ENCODE measurements around the gene AOPEP.

The AOPEP gene

GRCh38 chr9:95035846-95036245 is 309.3 kb downstream of the AOPEP start:
- no peak overlapping the region for H3K9ac ChIP-seq (ENCODE audit: low read length)
- H3K27me3 ChIP-seq (ENCODE audit: control insufficient read depth, insufficient read depth, low read length): no peaks in the 10 kb centered on the region
- H3K4me3 ChIP-seq (ENCODE audit: low read length): no peak overlapping the region
- H3K4me1 ChIP-seq (ENCODE audit: control insufficient read depth, insufficient read depth, low read length): peaks cover 54% of the 10 kb centered on the region
- H3K27ac ChIP-seq (ENCODE audit: low read depth, low read length): no peak overlapping the region
- H3K36me3 ChIP-seq (ENCODE audit: control insufficient read depth, insufficient read depth, low read length): no peaks in the 10 kb centered on the region

GRCh38 chr9:95036676-95037075 is 310.2 kb downstream of the AOPEP start:
- H3K36me3 ChIP-seq (ENCODE audit: control insufficient read depth, insufficient read depth, low read length): no peaks in the 10 kb centered on the region
- peaks cover 49% of the 10 kb centered on the region for H3K4me1 ChIP-seq (ENCODE audit: control insufficient read depth, insufficient read depth, low read length)
- H3K27me3 ChIP-seq (ENCODE audit: control insufficient read depth, insufficient read depth, low read length): no peaks in the 10 kb centered on the region
- no peak overlapping the region for H3K9ac ChIP-seq (ENCODE audit: low read length)
- peak overlapping the region; percentile 35 for H3K27ac ChIP-seq (ENCODE audit: low read depth, low read length)
- H3K4me3 ChIP-seq (ENCODE audit: low read length): peak overlapping the region; percentile 19

DNA sequence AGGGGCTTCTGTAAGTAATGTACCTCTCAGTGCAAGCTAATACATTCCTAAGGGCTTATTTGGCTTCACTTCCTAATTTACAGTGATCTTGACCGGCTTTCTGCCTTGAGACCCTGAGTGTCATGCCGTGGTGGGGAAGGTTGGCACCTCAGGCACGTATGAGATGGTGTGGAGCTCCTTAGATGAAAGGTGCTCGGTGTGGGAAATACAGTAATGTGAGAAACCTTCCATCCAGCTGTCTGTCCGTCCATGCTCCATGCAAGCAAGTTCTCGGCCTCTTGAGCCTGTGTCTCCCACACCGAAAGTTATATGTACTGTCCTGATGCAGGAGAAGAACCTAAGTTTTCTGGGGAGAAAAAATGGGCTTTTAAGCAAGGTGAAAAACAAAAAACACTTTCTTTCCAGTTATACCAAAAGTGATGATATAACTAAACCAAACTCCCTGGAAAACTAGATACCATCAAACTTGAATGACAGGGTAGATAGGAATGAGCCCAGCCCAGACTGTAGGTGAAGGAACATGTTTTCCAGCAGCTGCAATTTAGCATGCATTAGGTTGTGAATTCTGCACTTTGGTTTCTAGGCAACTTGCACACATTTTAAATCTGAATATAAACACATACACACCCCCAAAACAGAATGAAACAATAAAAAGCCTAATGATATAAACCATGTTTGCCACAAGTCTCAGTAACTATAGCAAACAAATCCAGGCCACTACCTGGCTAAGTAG is 311.5 kb downstream of the AOPEP start:
- no peak overlapping the region for H3K9ac ChIP-seq (ENCODE audit: low read length)

DNA sequence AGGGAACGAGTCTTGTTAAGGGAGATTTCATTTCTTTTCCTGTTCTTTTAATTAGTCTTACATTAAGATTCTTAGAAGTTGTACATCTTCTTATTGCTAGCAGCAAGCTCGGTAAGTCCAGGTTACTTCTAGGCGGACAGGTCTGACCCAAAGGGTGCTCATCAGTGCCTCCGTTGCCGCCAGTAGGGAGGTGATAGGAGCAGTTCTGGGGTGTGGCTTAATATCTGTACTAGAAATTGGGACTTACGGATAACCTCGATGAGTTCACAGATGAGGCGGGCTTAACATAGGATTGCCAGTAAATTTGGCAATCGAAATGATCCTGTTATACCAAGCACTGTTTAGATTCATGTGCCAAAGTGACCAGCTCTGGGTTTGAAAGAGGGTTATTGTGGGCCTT is 312.2 kb downstream of the AOPEP start:
- no peak overlapping the region for H3K4me3 ChIP-seq (ENCODE audit: low read length)
- no peaks in the 10 kb centered on the region for H3K27me3 ChIP-seq (ENCODE audit: control insufficient read depth, insufficient read depth, low read length)
- H3K9ac ChIP-seq (ENCODE audit: low read length): no peak overlapping the region
- H3K27ac ChIP-seq (ENCODE audit: low read depth, low read length): no peak overlapping the region
- peaks cover 31% of the 10 kb centered on the region for H3K4me1 ChIP-seq (ENCODE audit: control insufficient read depth, insufficient read depth, low read length)
- no peaks in the 10 kb centered on the region for H3K36me3 ChIP-seq (ENCODE audit: control insufficient read depth, insufficient read depth, low read length)

More for the DNA sequence above, 311.5 kb downstream of the AOPEP start:
- Histone ChIP-seq H3K36me3 (ENCODE audit: control insufficient read depth, insufficient read depth, low read length) (no peaks in the 10 kb centered on the region), H3K27ac (ENCODE audit: low read depth, low read length) (peak overlapping the region; percentile 35), H3K4me3 (ENCODE audit: low read length) (no peak overlapping the region), H3K4me1 (ENCODE audit: control insufficient read depth, insufficient read depth, low read length) (peaks cover 36% of the 10 kb centered on the region), H3K27me3 (ENCODE audit: control insufficient read depth, insufficient read depth, low read length) (no peaks in the 10 kb centered on the region)

- H3K36me3 ChIP-seq (ENCODE audit: control insufficient read depth, insufficient read depth, low read length): no peaks in the 10 kb centered on the region
- no peak overlapping the region for H3K9ac ChIP-seq (ENCODE audit: low read length)
- peaks cover 37% of the 10 kb centered on the region for H3K4me1 ChIP-seq (ENCODE audit: control insufficient read depth, insufficient read depth, low read length)
- H3K27ac ChIP-seq (ENCODE audit: low read depth, low read length): no peak overlapping the region
- H3K27me3 ChIP-seq (ENCODE audit: control insufficient read depth, insufficient read depth, low read length): no peaks in the 10 kb centered on the region
- H3K4me3 ChIP-seq (ENCODE audit: low read length): no peak overlapping the region
These were observed 313.6 kb downstream of the AOPEP start for GRCh38 chr9:95040106-95040505.

GRCh38 chr9:95043826-95044225 is 317.3 kb downstream of the AOPEP start:
- Histone ChIP-seq H3K27me3 (ENCODE audit: control insufficient read depth, insufficient read depth, low read length) (no peaks in the 10 kb centered on the region), H3K9ac (ENCODE audit: low read length) (no peak overlapping the region), H3K27ac (ENCODE audit: low read depth, low read length) (peak overlapping the region; percentile 64), H3K36me3 (ENCODE audit: control insufficient read depth, insufficient read depth, low read length) (no peaks in the 10 kb centered on the region), H3K4me1 (ENCODE audit: control insufficient read depth, insufficient read depth, low read length) (peaks cover 24% of the 10 kb centered on the region), H3K4me3 (ENCODE audit: low read length) (no peak overlapping the region)

DNA sequence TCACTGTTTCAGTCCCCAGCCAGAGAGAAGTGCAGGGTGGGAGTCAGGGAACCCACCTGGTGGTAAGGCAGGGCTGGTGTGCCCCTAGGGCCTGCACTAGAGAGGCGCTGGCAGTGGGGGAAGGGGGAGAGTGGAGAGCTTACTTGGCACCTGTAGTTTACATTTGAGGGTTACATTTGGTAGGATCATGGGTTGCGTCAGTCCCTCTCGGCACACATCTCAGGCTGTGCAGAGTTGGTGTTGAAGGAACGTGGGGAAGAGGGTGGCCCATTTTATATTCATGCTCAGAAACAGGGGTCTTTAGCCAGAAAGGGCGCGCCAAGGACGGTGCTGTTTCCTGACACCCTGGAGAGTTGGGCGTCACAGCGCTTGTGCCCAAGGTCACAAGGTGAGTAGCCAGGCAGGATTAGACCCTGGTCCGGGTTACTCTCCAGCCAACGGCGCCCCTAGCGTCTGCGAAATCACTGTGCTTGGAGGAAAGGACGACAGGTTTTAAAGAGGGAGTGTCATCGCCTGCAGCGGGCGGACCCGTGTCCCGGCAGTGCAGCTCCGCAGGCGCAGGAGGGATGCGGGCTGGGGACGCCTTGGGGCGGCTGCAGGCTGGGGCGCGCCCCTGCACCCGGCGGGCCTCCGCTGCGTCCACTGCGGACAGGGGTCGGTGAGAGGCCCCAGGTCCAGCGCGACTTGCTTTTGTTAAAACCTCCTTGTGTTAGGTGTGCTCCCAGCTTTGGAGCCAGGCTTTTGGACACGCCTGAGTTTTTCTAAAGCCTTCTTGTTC is 318.4 kb downstream of the AOPEP start:
- H3K9ac ChIP-seq (ENCODE audit: low read length): no peak overlapping the region
- peak overlapping the region; percentile 24 for H3K4me3 ChIP-seq (ENCODE audit: low read length)
- no peaks in the 10 kb centered on the region for H3K27me3 ChIP-seq (ENCODE audit: control insufficient read depth, insufficient read depth, low read length)
- peak overlapping the region; percentile 64 for H3K27ac ChIP-seq (ENCODE audit: low read depth, low read length)
- H3K4me1 ChIP-seq (ENCODE audit: control insufficient read depth, insufficient read depth, low read length): peaks cover 26% of the 10 kb centered on the region
- no peaks in the 10 kb centered on the region for H3K36me3 ChIP-seq (ENCODE audit: control insufficient read depth, insufficient read depth, low read length)

DNA sequence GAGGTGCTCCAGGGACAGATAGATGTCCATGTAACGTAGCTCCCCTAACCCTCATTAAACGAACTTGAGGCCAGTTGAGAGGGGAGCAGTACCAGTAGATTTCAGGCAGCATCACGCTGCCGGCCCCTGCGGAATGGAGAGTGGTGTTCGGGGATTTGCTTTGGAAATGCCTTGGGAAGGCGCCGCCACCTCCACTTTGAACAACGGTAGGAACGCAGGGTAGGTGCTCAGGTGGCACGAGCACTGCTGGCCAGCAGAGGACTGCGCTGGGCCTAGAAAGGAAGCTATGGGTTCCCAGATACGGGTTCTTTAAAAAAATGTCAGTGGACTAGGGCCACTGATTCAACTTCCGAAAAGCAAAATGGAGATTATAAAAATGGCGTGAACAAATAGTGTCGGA is 319.3 kb downstream of the AOPEP start:
- Histone ChIP-seq H3K27ac (ENCODE audit: low read depth, low read length) (peak overlapping the region; percentile 64), H3K4me1 (ENCODE audit: control insufficient read depth, insufficient read depth, low read length) (peaks cover 27% of the 10 kb centered on the region), H3K9ac (ENCODE audit: low read length) (no peak overlapping the region), H3K4me3 (ENCODE audit: low read length) (peak overlapping the region; percentile 24), H3K36me3 (ENCODE audit: control insufficient read depth, insufficient read depth, low read length) (no peaks in the 10 kb centered on the region), H3K27me3 (ENCODE audit: control insufficient read depth, insufficient read depth, low read length) (no peaks in the 10 kb centered on the region)

GRCh38 chr9:95047452-95048224 is 321.1 kb downstream of the AOPEP start:
- no peaks in the 10 kb centered on the region for H3K36me3 ChIP-seq (ENCODE audit: control insufficient read depth, insufficient read depth, low read length)
- no peaks in the 10 kb centered on the region for H3K27me3 ChIP-seq (ENCODE audit: control insufficient read depth, insufficient read depth, low read length)
- no peak overlapping the region for H3K9ac ChIP-seq (ENCODE audit: low read length)
- H3K4me1 ChIP-seq (ENCODE audit: control insufficient read depth, insufficient read depth, low read length): peaks cover 27% of the 10 kb centered on the region
- no peak overlapping the region for H3K4me3 ChIP-seq (ENCODE audit: low read length)
- peak overlapping the region; percentile 89 for H3K27ac ChIP-seq (ENCODE audit: low read depth, low read length)

GRCh38 chr9:95048225-95049087 is 322.0 kb downstream of the AOPEP start:
- Histone ChIP-seq H3K36me3 (ENCODE audit: control insufficient read depth, insufficient read depth, low read length) (peaks cover 3% of the 10 kb centered on the region), H3K9ac (ENCODE audit: low read length) (peak overlapping the region; percentile 46), H3K27me3 (ENCODE audit: control insufficient read depth, insufficient read depth, low read length) (no peaks in the 10 kb centered on the region), H3K4me1 (ENCODE audit: control insufficient read depth, insufficient read depth, low read length) (peaks cover 27% of the 10 kb centered on the region), H3K27ac (ENCODE audit: low read depth, low read length) (peak overlapping the region; percentile 89), H3K4me3 (ENCODE audit: low read length) (peak overlapping the region; percentile 86)

GRCh38 chr9:95049761-95050160 is 323.3 kb downstream of the AOPEP start:
- H3K27ac ChIP-seq (ENCODE audit: low read depth, low read length): peak overlapping the region; percentile 89
- H3K36me3 ChIP-seq (ENCODE audit: control insufficient read depth, insufficient read depth, low read length): peaks cover 6% of the 10 kb centered on the region
- no peaks in the 10 kb centered on the region for H3K27me3 ChIP-seq (ENCODE audit: control insufficient read depth, insufficient read depth, low read length)
- H3K4me3 ChIP-seq (ENCODE audit: low read length): peak overlapping the region; percentile 23
- H3K4me1 ChIP-seq (ENCODE audit: control insufficient read depth, insufficient read depth, low read length): peaks cover 21% of the 10 kb centered on the region
- H3K9ac ChIP-seq (ENCODE audit: low read length): no peak overlapping the region

Data from rectal smooth muscle tissue (tissue), 1 donor.